DOHH2 (cell line): ENCODE results near the gene PTPRK.

Experiments
- EZH2phosphoT487 ChIP-seq: fragments of 200-600 bp; sonication (generic); IDR thresholded peaks from 2 replicates; pipeline ENCODE4 v1.6.1; 2017; ENCODE audit warnings: borderline replicate concordance, mild to moderate bottlenecking, antibody characterized with exemption, low read length, moderate library complexity, mixed read lengths
- TF ChIP-seq, protein P1 (sequence below): fragments of 200-600 bp; sonication (generic); IDR thresholded peaks from one replicate; pipeline ENCODE4 v1.5.1; 2014; ENCODE audit warnings: antibody characterized with exemption, mild to moderate bottlenecking, low read depth, low read length; ENCODE audit not compliant: poor library complexity, severe bottlenecking

DNA sequence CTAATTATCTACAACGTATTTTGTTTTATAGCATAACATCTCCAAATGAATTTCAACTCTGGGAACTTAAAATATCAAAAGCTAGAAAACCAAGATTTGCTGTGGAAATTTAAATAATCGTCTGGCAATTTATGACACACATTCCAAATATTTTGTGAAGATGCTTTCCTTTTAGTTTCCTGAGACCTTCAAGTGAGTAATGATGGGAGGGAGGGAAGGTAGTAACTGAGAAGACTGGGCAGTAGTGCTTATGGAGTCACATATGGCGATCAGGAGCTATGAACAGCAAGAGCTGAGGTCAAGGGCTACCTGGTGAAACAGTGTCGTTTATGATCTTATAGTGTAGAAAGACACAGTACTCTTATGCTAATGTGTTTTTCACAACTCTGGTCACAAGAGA, 441.4 kb downstream of the PTPRK start:
- TF ChIP-seq, protein P1, sequence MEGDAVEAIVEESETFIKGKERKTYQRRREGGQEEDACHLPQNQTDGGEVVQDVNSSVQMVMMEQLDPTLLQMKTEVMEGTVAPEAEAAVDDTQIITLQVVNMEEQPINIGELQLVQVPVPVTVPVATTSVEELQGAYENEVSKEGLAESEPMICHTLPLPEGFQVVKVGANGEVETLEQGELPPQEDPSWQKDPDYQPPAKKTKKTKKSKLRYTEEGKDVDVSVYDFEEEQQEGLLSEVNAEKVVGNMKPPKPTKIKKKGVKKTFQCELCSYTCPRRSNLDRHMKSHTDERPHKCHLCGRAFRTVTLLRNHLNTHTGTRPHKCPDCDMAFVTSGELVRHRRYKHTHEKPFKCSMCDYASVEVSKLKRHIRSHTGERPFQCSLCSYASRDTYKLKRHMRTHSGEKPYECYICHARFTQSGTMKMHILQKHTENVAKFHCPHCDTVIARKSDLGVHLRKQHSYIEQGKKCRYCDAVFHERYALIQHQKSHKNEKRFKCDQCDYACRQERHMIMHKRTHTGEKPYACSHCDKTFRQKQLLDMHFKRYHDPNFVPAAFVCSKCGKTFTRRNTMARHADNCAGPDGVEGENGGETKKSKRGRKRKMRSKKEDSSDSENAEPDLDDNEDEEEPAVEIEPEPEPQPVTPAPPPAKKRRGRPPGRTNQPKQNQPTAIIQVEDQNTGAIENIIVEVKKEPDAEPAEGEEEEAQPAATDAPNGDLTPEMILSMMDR, result no peak
- no peak for TF ChIP-seq EZH2phosphoT487
